ENCODE data around the gene LRRC75A.

DNA sequence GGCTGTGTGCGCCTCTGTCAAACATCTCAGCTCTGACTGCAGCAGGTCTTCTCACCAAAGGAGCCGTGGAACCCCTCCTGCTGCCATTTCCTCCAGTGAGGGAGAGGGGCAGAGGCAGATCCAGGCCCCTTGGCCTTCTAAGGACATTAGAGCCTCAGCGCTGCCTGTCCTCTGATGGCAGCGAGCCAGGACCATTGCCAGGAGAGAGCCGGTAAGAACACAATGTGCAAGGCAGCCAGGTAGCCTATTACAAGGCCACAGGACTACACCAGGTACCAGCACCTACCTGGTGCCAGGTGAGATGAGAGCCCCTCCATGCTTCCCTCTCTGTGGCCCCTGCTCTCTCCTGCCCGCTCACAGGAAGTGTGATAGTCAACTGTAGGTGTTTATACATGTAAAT lies 11.0 kb downstream of the LRRC75A start:
- no peak for TF ChIP-seq POLR2A (IDR thresholded peaks at IDR 0.05; ENCODE audit: low read length)
- TF ChIP-seq GATA1 (IDR thresholded peaks at IDR 0.05; ENCODE audit: low read depth, low read length) = no peak

Measured in erythroblast (primary cell).